Stromal cell of bone marrow (primary cell): ENCODE data around the gene C1orf94.
A peak's percentile ranks its signal among the peaks of the same experiment; 100 is the strongest.

ENCODE experiments used
- DNase-seq: peaks from one replicate; pipeline ENCODE4 v3.0.0-alpha.2; 2012; ENCODE audit warnings: low read depth

C1orf94 gene

GRCh38 chr1:34176830-34177603 is at the start of gene C1orf94:
Gene C1orf94, plus strand, starts transcription at chr1:34176907. Its CDS starts 883 bp downstream, at chr1:34177790.
- no peak for DNase-seq

GRCh38 chr1:34127006-34128000 is 49.4 kb upstream of the C1orf94 start:
- DNase-seq, result no peak

GRCh38 chr1:34128186-34128889 is 48.4 kb upstream of the C1orf94 start:
- no peak for DNase-seq

- DNase-seq, result no peak
Observed at GRCh38 chr1:34129630-34130029, 47.1 kb upstream of the C1orf94 start.

- no peak for DNase-seq
Observed at GRCh38 chr1:34130306-34130705, 46.4 kb upstream of the C1orf94 start.

GRCh38 chr1:34131396-34132160 is 45.1 kb upstream of the C1orf94 start:
- no peak for DNase-seq

GRCh38 chr1:34132161-34132420 is 44.6 kb upstream of the C1orf94 start:
- no peak for DNase-seq

GRCh38 chr1:34137411-34137810 is 39.3 kb upstream of the C1orf94 start:
- DNase-seq, result no peak

- DNase-seq, result no peak
Observed at GRCh38 chr1:34140011-34140676, 36.6 kb upstream of the C1orf94 start.

- DNase-seq, result no peak
Observed at GRCh38 chr1:34143975-34144374, 32.7 kb upstream of the C1orf94 start.

GRCh38 chr1:34144766-34145165 is 31.9 kb upstream of the C1orf94 start:
- no peak for DNase-seq

- DNase-seq, result no peak
Observed at GRCh38 chr1:34147301-34147700, 29.4 kb upstream of the C1orf94 start.

- DNase-seq, result no peak
Observed at GRCh38 chr1:34149501-34149900, 27.2 kb upstream of the C1orf94 start.

GRCh38 chr1:34153246-34153645 is 23.5 kb upstream of the C1orf94 start:
- DNase-seq, result no peak

GRCh38 chr1:34155860-34156259 is 20.8 kb upstream of the C1orf94 start:
- DNase-seq, result no peak

GRCh38 chr1:34156739-34157138 is 20.0 kb upstream of the C1orf94 start:
- DNase-seq, result no peak

GRCh38 chr1:34162852-34163766 is 13.6 kb upstream of the C1orf94 start:
- peak; percentile 64 for DNase-seq

- no peak for DNase-seq
Observed at GRCh38 chr1:34163792-34164731, 12.6 kb upstream of the C1orf94 start.
